GM12872 (cell line): ENCODE results near the gene RAB17.

Source experiments
- TF ChIP-seq, protein P1 (sequence below): IDR thresholded peaks from 3 replicates; pipeline ENCODE4 v1.5.1; 2011; ENCODE audit warnings: low read depth, mild to moderate bottlenecking, low read length, moderate library complexity; ENCODE audit not compliant: insufficient read depth

Gene RAB17

DNA sequence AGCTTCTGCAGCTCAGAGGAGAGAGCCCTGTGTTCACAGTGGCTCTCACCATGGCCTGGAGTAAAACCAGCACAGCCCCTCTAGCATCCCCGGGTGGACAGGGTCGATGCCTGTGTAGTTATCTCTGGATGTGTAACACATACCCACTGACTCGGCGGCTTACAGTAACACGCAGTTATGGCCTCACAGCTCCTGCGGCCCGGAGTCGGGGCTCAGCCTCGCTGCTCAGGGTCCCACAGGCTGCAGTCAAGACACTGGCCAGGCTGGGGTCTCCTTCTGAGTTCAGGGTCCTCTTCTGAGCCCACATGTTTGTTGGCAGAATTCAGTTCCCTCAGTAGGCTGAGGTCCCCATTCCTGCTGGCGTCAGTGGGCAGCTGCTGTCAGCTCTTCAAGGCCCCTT lies 2.5 kb upstream of the RAB17 start:
- TF ChIP-seq, protein P1, sequence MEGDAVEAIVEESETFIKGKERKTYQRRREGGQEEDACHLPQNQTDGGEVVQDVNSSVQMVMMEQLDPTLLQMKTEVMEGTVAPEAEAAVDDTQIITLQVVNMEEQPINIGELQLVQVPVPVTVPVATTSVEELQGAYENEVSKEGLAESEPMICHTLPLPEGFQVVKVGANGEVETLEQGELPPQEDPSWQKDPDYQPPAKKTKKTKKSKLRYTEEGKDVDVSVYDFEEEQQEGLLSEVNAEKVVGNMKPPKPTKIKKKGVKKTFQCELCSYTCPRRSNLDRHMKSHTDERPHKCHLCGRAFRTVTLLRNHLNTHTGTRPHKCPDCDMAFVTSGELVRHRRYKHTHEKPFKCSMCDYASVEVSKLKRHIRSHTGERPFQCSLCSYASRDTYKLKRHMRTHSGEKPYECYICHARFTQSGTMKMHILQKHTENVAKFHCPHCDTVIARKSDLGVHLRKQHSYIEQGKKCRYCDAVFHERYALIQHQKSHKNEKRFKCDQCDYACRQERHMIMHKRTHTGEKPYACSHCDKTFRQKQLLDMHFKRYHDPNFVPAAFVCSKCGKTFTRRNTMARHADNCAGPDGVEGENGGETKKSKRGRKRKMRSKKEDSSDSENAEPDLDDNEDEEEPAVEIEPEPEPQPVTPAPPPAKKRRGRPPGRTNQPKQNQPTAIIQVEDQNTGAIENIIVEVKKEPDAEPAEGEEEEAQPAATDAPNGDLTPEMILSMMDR: no peak

DNA sequence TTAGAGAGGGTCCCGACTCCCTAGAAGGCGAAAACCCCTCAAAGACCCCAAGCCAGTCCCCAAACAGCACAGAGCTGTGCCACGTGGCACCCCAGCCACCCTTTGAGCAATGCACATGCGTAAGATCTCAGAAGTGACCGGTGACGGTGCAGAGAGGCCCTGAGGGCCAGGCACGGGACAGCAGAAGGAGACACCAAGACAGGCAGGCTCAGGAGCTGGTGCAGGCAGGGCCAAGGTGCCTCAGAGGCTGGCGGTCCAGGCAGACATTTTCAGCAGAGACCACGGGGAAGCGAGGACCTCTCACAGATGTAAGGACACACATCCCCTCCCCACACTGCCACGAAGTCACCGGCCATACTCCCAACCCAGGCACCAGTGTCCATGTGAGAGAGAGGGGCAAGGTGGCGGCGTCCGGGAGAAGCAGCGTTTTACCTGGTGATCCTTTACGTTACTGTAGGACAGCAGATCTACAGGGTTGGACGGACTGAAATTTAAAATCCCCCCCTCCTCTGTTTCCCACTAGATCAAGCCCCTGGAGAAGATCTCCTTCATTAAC lies 2.0 kb upstream of the RAB17 start:
- TF ChIP-seq, protein P1: no peak

DNA sequence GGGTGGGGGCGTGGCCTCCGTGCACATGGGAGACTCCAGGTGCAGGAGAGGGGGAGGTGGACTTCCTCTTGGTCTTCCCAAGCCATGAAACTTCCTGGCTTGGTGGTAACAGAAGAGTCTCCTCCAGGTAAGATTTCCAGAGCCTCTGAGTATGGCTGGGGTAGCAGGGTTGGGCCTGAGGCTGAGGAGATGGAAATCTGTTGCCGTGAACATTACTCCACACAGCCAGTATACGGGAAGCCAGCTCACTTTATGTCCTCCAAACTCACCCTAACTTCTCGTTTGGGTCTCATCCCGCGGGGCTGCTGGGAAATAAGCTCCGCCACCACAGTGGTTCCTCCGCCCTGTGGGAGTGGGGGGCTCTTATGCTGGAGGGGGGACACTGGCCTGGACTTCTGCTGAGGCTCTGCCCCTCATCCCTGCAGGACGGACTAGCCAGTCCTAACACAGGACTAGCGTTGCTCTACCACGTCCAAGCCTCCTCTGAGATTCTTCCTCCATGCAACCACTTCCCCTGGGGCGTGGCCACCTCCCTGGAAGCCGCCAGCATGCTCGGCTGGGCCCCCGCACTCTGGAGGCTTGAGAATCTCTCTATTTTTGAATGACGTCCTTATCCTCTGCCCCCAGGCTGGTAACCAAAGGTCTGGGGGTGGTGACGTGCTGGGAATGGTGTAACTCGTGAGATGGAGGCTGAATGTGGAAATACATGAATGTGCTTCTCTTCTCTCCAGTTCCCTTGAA lies 777 bp upstream of the RAB17 start:
- TF ChIP-seq, protein P1: no peak

DNA sequence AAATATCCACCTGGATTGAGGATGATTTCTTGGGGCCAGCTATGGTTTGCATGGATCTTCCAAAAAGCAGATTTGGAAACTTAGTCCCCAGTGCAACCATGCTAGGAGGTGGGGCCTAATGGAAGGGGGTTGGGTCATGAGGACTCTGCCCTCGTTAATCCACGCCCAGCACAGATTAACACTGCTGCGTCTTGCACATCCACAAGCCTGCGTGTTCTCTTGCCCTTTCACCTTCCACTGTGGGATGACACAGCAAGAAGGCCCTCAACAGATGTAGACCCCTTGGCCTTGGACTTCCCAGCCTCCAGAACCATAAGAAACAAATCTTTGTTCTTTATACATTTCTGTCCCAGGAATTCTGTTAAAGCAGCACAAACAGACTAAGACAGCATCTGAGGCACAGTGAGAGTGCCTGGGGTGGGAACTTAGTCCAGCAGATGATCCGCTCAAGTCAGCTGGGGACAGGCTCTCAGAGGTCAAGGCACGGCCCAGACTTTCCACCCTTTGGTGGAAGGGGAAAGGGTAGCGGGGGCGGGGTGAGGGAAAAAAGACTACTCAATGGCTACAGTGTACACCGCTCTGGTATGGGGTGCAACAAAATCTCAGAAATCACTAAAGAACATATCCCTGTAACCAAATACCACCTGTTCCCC lies 2.4 kb downstream of the RAB17 start:
- TF ChIP-seq, protein P1: no peak

DNA sequence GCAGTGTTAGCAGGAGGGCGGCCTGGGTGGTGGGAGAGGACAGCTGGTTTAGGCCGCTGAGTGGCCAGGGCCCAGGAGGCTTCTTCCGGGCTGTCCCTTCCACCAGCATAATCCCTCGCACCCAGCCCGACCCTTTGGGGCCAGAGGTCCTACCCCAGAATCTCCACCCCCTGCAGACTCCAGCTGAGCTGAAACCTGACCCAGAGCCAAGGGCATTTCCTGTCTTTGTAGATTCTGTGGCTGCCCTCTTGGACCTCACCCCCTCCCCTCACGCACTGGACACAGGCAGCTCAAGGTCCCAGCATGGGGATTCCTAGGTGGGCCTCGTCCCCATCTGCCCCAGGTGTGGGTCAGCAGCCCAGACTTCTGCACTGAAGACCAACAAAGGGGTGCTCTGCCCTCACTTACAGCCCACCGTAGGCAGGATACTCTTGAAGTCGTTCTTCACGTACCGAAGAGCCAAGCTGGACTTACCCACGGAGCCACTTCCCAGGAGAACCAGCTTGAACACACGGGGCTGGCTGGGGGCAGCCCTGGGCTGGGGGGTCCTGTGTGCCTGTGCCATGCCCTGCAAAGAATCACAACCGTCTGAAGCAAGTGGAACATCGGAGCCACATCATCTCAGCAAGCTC lies 4.8 kb downstream of the RAB17 start:
- TF ChIP-seq, protein P1: no peak

DNA sequence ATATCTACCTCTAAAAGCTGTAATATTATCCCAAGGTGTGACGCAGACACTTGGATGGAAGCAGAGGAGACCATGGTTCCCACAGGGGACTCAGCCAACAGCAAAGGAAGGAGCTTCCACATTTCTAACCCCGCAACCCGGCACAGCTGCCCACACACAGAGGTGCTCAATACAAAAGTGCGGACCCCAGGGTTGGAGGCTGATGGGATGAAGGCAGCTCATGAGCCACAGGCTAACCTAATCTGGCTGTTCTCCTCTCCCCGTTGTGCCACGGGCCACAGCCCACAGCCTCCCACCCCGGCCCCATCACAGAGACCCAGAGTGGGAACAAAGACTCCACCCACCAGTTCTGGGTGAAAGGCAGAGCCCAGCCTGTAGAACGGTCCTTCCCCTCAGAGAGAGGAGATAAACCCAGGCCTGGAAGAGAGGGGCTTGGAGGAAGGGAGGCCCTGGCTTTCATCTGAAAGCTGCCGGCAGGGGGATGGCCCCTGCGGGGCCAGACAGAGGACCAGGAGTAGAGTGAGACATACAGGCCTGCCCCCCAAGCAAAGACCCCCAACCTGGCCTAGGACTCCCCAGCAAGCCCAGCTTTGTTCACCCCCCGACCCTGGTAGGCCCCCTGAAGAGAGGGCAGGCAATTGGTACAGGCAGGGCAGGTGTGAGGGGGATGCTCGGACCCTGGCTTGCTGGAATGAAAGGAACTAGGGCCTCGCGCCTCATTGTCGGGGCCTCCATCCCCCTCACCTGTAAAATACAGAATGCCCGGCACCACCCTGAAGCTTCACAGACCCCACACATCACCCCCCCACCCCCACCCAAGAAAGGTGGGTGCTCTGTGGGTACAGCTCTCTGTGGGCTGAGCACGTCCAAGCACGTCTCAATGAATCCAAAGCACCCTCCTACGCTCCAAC lies 6.9 kb downstream of the RAB17 start:
- TF ChIP-seq, protein P1: no peak
